ENCODE results near the gene DHX8.

DHX8 gene

DNA sequence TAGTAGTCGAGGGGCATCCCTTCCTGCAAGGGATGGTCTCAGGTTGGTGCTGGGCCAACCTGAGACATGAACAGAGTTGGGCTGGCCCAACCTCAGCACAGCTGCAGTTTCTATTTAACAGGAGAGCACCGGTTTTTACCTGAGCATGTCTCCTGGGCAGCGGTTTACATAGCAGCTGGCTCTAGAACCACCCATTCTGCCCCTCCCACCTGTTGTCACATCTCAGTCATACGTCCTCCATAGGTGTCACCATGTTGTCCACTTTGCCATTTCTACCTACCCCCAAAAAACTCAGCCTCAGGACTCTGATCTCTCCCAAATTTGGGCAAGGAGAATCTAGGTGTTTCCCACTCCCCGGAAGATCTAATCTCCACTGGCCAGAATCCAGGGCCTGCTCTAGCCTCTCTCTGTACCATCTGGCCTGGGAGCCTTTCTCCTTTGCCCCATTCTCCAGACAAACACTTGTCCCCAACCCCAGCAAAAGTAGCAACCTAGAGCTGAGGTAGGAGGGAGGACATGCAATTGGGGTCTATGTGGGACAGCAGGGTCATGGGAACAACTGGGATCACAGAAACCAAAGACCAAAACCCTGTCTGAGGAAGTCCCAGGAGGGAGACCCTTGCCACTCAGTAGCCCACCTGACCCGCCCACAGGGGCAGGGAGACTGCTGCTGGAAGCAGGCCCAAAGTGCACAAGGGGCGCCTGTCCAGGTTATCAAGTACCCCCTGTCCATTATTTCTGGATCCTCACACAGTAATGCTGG lies 43.3 kb downstream of the DHX8 start:
- no peak for DNase-seq

GRCh38 chr17:43528319-43528987 lies 44.7 kb downstream of the DHX8 start:
- DNase-seq, result no peak

- DNase-seq, result no peak
These were observed 45.4 kb downstream of the DHX8 start for GRCh38 chr17:43528988-43529814.

DNA sequence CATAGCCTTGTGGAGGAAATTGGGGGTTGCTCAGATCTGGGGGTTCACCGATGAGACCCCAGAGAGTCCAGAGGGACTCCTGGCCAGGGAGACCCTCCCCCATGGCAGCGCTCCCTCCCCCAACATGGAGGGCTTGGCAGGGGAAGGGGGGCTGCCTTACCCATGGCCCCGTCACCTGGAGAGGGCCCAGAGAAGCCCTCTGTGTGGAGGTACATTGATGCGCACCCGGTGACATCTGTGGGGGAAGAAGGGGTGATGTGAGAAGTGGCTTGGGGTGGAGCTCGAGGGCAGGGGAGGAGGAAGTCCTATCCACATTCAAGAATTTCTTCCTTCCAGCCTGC lies 46.1 kb downstream of the DHX8 start:
- DNase-seq, result no peak

GRCh38 chr17:43530288-43531081 lies 46.7 kb downstream of the DHX8 start:
- DNase-seq, result no peak

DNA sequence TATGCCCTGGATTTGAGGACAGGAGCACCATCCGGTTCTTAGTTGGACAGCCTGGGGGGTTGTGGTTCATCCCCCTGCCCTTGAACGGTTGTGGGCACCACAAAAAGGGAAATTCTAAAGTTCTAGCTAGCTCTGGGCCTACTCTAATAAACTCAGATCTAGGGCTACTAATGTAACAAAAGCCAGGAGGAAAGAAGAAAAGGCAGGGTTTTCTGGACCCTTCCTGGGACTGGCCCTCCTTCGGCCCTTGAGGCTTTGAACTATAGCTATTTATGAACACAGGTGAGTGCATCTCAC lies 47.3 kb downstream of the DHX8 start:
- no peak for DNase-seq

DNA sequence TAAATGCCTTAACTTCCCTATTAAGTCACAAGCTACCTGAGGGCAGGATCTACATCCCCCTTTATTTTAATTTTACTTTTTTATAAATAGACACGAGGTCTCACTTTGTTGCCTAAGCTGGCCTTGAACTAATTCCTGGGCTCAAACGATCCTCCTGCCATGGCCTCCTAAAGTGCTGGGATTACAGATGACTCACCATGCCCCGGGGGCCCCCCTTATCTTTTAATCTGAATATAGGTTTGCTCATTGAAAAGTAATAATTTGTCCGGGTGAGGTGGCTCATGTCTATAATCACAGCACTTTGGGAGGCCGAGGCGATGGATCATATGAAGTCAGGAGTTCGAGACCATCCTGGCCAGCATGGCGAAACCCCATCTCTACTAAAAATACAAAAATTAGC lies 48.2 kb downstream of the DHX8 start:
- DNase-seq, result no peak

DNA sequence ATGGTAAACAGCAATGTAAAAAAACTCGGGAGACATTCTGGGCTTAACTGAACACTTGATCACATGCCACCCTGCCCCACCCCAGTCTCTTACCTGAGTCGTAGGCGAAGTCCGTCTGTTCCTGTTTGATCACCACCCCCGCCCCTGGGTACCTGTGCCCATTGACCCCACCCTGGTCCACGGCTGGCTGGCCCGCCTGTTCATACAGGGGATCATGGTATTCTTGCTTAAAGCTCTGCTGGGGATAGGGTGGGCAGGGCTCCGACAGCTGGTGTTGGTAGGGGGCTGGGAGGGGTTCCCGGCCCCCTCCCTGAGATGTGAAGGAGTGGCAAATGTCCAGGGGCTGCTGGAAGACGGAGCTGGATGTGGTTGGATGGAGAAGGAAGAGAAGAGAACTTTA lies 48.8 kb downstream of the DHX8 start:
- no peak for DNase-seq

- DNase-seq, result no peak
These were observed 49.9 kb downstream of the DHX8 start for GRCh38 chr17:43533699-43534098.

- DNase-seq, result no peak
These were observed 51.1 kb downstream of the DHX8 start for GRCh38 chr17:43534909-43535308.

DNA sequence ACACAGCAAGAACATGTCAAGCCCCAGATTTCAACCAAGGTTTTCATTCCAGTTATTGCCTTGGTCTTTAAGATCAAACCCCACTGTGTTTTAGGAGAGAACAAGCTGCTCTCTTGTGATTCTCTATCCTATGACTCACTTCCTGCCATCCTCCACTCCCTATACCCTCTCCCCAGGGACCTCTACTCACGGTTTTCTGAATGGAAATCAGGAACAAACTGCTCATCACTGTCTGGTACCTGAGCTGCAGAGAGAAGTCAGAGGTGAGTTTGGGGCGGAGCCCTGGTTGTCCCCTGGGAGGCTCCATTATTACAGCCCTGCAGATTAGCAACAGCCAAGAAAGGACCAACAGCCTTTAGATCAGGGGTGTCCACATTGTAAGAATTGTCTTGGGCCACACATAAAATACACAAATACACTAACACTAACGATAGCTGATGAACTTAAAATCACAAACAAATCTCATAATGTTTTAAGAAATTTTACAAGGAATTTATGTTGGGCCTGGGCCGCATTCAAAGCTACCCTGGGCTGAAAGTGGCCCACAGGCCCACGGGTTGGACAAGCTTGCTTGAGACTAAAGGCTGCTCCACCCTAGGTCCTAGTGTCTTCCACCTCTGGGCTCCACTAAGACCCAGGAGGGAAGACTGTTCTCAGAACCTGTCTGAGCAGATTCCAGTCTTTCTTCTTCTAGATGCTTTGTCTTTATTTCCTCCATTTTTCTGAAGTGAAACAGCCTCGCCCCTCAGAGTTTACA lies 52.6 kb downstream of the DHX8 start:
- DNase-seq, result no peak

DNA sequence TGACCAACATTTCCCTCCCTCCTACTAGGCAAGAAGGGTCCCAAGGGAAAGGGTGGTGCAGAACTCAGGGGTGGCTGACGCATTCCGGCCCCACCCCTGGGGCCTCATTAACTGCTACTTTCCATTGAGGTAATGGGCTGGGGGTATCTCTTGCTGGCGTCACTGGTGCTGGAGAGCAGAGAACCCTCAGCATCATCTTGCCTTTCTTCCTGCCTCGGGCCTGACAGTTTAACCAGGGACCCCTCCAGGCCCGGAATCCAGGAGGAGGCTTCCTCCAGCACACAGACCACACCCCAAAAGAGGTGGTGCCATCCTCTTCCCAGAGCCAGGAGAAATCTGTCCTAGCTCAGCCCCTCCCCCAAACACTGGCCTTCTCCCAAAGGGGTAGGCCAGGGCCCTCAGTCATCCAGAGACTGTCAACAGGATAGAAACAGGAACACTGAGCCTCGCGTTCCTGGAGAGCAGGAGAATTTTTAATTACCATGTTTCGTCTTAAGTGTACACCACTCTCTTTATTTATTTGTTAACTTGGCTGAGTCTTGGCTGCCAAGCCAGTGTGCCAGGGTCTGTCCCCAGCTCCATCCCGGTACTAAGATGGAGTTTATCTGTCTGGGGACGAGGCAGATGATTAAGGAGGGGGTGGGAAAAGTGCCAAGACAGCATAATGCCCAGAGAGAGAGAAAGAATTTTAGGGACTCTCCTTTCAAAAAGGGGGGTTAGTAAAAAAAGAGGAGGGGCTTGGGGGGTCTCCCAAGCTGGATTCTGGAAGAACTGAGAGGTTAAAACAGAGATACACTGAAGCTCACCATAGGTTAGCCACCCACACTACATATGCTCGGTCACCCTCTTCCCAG lies 57.3 kb downstream of the DHX8 start:
- no peak for DNase-seq

GRCh38 chr17:43542859-43543258 lies 59.1 kb downstream of the DHX8 start:
- DNase-seq, result no peak

GRCh38 chr17:43543300-43543699 lies 59.5 kb downstream of the DHX8 start:
- DNase-seq, result no peak

GRCh38 chr17:43543771-43544575 lies 60.2 kb downstream of the DHX8 start:
- no peak for DNase-seq

DNA sequence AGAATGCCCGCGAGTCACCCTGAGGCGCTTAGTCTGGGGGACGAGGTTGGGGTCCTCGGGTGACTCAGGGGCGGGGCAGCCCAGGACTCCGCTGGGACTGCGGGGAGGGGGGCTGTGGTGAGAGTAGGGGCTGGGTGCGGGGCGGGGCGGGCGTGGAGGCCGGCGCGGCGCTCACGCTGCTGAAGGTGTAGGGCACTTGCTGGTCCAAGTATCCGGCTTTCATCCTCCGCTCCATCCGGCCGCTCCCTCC lies 61.5 kb downstream of the DHX8 start:
- DNase-seq, result no peak

DNA sequence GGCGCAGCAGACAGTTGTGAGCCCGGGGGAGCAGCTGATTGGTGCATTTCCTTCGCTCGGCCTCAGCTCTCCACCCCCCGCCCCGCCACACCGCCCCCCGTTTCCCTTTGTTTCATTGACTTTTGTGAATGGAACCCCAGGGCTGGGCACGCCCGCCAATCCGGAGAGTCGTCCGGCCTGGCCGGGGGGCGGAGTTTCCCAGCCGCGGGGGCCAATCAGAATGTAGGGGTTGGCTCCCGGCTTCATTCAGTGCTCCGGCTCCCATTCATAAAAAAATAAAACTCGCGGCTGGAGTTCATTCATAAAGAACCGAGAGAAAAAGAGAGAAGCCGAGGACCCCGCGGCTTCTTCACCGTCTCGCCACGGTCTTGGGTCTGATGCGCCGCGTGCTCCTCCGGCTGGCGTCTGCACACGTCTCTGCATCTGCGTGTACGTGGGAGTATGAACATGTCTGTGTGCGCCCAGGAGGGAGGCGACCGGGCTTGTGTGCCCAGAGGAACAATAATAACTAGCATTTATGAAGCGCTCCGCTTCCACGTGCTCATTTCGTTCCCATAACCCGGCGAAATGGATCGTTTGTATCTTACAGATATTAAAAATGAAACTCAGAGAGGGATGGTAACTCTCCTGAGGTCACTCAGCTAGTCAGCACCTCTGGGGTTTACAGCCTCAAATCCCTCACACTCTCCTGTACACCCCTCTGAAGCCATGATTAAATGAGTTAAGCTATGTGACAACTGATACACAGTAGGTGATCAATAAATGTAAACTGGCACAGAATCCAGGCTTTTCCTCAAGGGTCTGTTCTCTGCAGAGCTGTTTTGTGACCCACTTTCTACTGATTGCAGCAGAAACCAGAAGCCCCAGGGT lies 62.8 kb downstream of the DHX8 start, which contains the start of gene ETV4:
Gene ETV4 (minus strand): TSS at position 22 of the 870 bp plus-strand sequence. CDS start 723 bp downstream, outside the sequence.
- peak; percentile 91 to 94 for DNase-seq

GRCh38 chr17:43547189-43547550 lies 63.4 kb downstream of the DHX8 start:
- no peak for DNase-seq

DNA sequence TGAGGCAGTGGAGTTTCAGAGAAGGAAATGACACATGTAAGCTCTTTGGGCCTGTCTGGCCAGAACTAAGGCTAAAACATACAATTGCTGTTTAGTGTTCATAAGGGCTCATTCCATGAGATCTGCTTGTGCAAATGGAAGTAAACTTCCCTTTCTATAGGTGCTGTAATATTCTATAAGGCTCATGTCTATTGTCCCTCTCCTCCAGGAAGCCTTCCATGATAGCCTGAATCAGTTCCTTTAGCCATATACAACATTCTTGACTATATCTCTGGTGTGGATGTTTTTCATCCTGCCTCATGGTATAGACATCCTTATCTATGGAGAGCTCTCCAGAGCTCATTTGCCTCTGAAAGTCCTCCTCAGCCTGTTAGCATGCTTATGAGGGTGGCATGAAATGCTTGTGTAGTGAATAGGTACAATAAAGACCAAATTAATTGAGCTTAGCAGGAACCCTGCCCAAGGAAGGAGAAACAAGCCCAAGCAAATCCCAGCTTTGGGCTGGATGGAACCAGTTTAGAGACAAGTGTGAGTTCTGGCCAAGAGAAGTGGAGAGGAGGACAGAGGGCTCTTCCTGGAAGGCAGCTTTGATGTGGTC lies 64.0 kb downstream of the DHX8 start:
- no peak for DNase-seq
